WTC11 (cell line): ENCODE data around the gene TMEM183A. TPM values are rescaled to one million over a fixed set of nuclear protein-coding genes. Genes with fewer than 3 reads are reported as not detected.

Experiments used
- ATAC-seq: fragments of 200-7000 bp; cut with Tn5 transposase; 2 replicates; pipeline ENCODE4 v1.10.0; 2021; ENCODE audit warnings: mild to moderate bottlenecking, moderate library complexity
- CTCF ChIA-PET: fragments of 300-600 bp; sonication (Branson Sonifier 250); formaldehyde crosslinking; loops from one replicate; lab custom pipeline; 2021; ENCODE audit warnings: antibody characterized with exemption; lab: Charles Lee
- POLR2A ChIA-PET: fragments of 350-600 bp; sonication (Branson Sonifier 250); formaldehyde crosslinking; loops from one replicate; lab custom pipeline; 2021; ENCODE audit warnings: antibody characterized with exemption; lab: Charles Lee
- DNase-seq: peaks from one replicate; pipeline ENCODE4 v3.0.0; 2021; ENCODE audit warnings: low spot score
- H3K27ac Mint-ChIP-seq: 2 replicates; pipeline ENCODE4 v1.8.0; 2021; ENCODE audit warnings: mixed read lengths
- H3K27me3 Mint-ChIP-seq: 2 replicates; pipeline ENCODE4 v1.8.0; 2021; ENCODE audit warnings: low read depth, mild to moderate bottlenecking, moderate library complexity, mixed read lengths
- H3K36me3 Mint-ChIP-seq: 2 replicates; pipeline ENCODE4 v1.8.0; 2021; ENCODE audit warnings: mixed read lengths
- H3K4me1 Mint-ChIP-seq: 2 replicates; pipeline ENCODE4 v1.8.0; 2022; ENCODE audit warnings: mixed read lengths
- H3K4me3 Mint-ChIP-seq: 2 replicates; pipeline ENCODE4 v1.8.0; 2021; ENCODE audit warnings: mild to moderate bottlenecking, moderate library complexity, mixed read lengths
- H3K9me3 Mint-ChIP-seq: 2 replicates; pipeline ENCODE4 v1.8.0; 2021; ENCODE audit warnings: mixed read lengths
- ATF1 ChIP-seq: sonication (generic); formaldehyde crosslinking; IDR thresholded peaks from 2 replicates; pipeline ENCODE4 v1.8.1; 2023; ENCODE audit warnings: mild to moderate bottlenecking, moderate library complexity, missing genetic modification reagents
- CBFB ChIP-seq: sonication (generic); formaldehyde crosslinking; IDR thresholded peaks from 2 replicates; pipeline ENCODE4 v1.8.1; 2022; ENCODE audit warnings: mild to moderate bottlenecking, low read depth, missing genetic modification reagents
- CDX4 ChIP-seq: fragments of 250-450 bp; sonication (Bioruptor Pico); IDR thresholded peaks from 2 replicates; pipeline ENCODE4 v1.9.0; 2021; ENCODE audit warnings: moderate library complexity, mild to moderate bottlenecking, inconsistent platforms, borderline replicate concordance
- ERG ChIP-seq: fragments of 250-450 bp; sonication (Bioruptor Pico); IDR thresholded peaks from 2 replicates; pipeline ENCODE4 v1.8.0; 2021; ENCODE audit warnings: mild to moderate bottlenecking
- ESRRA ChIP-seq: sonication (generic); formaldehyde crosslinking; IDR thresholded peaks from 2 replicates; pipeline ENCODE4 v1.8.1; 2022; ENCODE audit warnings: mild to moderate bottlenecking, missing genetic modification reagents, borderline replicate concordance
- ETV6 ChIP-seq: sonication (generic); formaldehyde crosslinking; IDR thresholded peaks from 2 replicates; pipeline ENCODE4 v1.8.1; 2022; ENCODE audit warnings: mild to moderate bottlenecking, missing genetic modification reagents
- HMGA2 ChIP-seq: fragments of 250-450 bp; sonication (Bioruptor Pico); IDR thresholded peaks from 2 replicates; pipeline ENCODE4 v1.4.0; 2021; ENCODE audit warnings: mild to moderate bottlenecking, moderate library complexity
- HMGXB4 ChIP-seq: sonication (generic); formaldehyde crosslinking; IDR thresholded peaks from 2 replicates; pipeline ENCODE4 v1.8.1; 2023; ENCODE audit warnings: mild to moderate bottlenecking, moderate library complexity, missing genetic modification reagents
- IRF1 ChIP-seq: sonication (generic); formaldehyde crosslinking; IDR thresholded peaks from 2 replicates; pipeline ENCODE4 v1.8.0; 2023; ENCODE audit warnings: missing genetic modification reagents
- JAZF1 ChIP-seq: fragments of 250-450 bp; sonication (Bioruptor Pico); IDR thresholded peaks from 2 replicates; pipeline ENCODE4 v1.9.0; 2021; ENCODE audit warnings: moderate library complexity, mild to moderate bottlenecking, inconsistent platforms
- MYBL2 ChIP-seq: sonication (generic); formaldehyde crosslinking; IDR thresholded peaks from 2 replicates; pipeline ENCODE4 v1.8.1; 2023; ENCODE audit warnings: mild to moderate bottlenecking, moderate library complexity, missing genetic modification reagents
- NFATC4 ChIP-seq: fragments of 250-450 bp; sonication (Bioruptor Pico); IDR thresholded peaks from 2 replicates; pipeline ENCODE4 v1.9.0; 2021; ENCODE audit warnings: mild to moderate bottlenecking
- NFE2L1 ChIP-seq: sonication (generic); formaldehyde crosslinking; IDR thresholded peaks from 2 replicates; pipeline ENCODE4 v1.8.1; 2023; ENCODE audit warnings: missing genetic modification reagents
- NFYB ChIP-seq: sonication (generic); formaldehyde crosslinking; conservative IDR thresholded peaks from 2 replicates; pipeline ENCODE4 v1.8.0; 2022; ENCODE audit warnings: low read depth, missing genetic modification reagents
- NR2C2 ChIP-seq: sonication (generic); formaldehyde crosslinking; IDR thresholded peaks from 2 replicates; pipeline ENCODE4 v1.8.0; 2022; ENCODE audit warnings: mild to moderate bottlenecking, missing genetic modification reagents
- NR3C1 ChIP-seq: sonication (generic); formaldehyde crosslinking; conservative IDR thresholded peaks from 2 replicates; pipeline ENCODE4 v1.8.1; 2023; ENCODE audit warnings: low read depth, mild to moderate bottlenecking, missing genetic modification reagents
- OVOL2 ChIP-seq: fragments of 250-450 bp; sonication (Bioruptor Pico); IDR thresholded peaks from 2 replicates; pipeline ENCODE4 v1.9.0; 2021; ENCODE audit warnings: mild to moderate bottlenecking, borderline replicate concordance
- PRDM15 ChIP-seq: sonication (generic); formaldehyde crosslinking; IDR thresholded peaks from 2 replicates; pipeline ENCODE4 v1.8.0; 2022; ENCODE audit warnings: missing genetic modification reagents
- PRRX2 ChIP-seq: fragments of 250-450 bp; sonication (Bioruptor Pico); IDR thresholded peaks from 2 replicates; pipeline ENCODE4 v1.8.0; 2021; ENCODE audit warnings: mild to moderate bottlenecking
- TP53 ChIP-seq: sonication (generic); formaldehyde crosslinking; IDR thresholded peaks from 2 replicates; pipeline ENCODE4 v1.8.1; 2023; ENCODE audit warnings: mild to moderate bottlenecking, missing genetic modification reagents
- ZNF232 ChIP-seq: sonication (generic); formaldehyde crosslinking; IDR thresholded peaks from 2 replicates; pipeline ENCODE4 v1.8.0; 2022; ENCODE audit warnings: mild to moderate bottlenecking, missing genetic modification reagents
- ZNF416 ChIP-seq: fragments of 250-450 bp; sonication (Bioruptor Pico); IDR thresholded peaks from 2 replicates; pipeline ENCODE4 v1.9.0; 2021; ENCODE audit warnings: mild to moderate bottlenecking, inconsistent platforms
- ZNF671 ChIP-seq: fragments of 250-450 bp; sonication (Bioruptor Pico); IDR thresholded peaks from 2 replicates; pipeline ENCODE4 v1.8.0; 2021; ENCODE audit warnings: mild to moderate bottlenecking
- total RNA-seq: library from RNA; stranded (reverse); gene quantifications from 3 replicates; pipeline ENCODE4 v1.2.3, GENCODE V29; 2021
- TF ChIP-seq, protein P1 (sequence below): sonication (generic); formaldehyde crosslinking; IDR thresholded peaks from 2 replicates; pipeline ENCODE4 v1.8.0; 2022; ENCODE audit warnings: mild to moderate bottlenecking, missing genetic modification reagents
- TF ChIP-seq, protein P2 (sequence below): sonication (generic); formaldehyde crosslinking; IDR thresholded peaks from 2 replicates; pipeline ENCODE4 v1.8.1; 2022; ENCODE audit warnings: mild to moderate bottlenecking, moderate library complexity, missing genetic modification reagents

TMEM183A gene
- total RNA-seq, 1 experiment from 2014 or later: 108 TPM

GRCh38 chr1:203060115-203060514 is 52.9 kb downstream of the TMEM183A start:
- ATAC-seq (no peak), DNase-seq (no peak)
- POLR2A ChIA-PET: no interaction called here
- CTCF ChIA-PET: interaction anchor here (14.4 kb wide), 1 partner anchor 20 kb away, joined by 121 read pairs; no protein-coding TSS in a partner anchor
- TF ChIP-seq NR2C2 (no peak), PRRX2 (CRISPR knock-in tag) (no peak), ZNF232 (CRISPR knock-in tag) (no peak), ATF1 (CRISPR knock-in tag) (no peak), ETV6 (CRISPR knock-in tag) (no peak), OVOL2 (CRISPR knock-in tag) (no peak), NFATC4 (CRISPR knock-in tag) (no peak), NFE2L1 (CRISPR knock-in tag) (no peak), CDX4 (CRISPR knock-in tag) (no peak), ZNF416 (CRISPR knock-in tag) (no peak), NFYB (CRISPR knock-in tag) (no peak), NR3C1 (CRISPR knock-in tag) (no peak), TP53 (CRISPR knock-in tag) (no peak), ERG (CRISPR knock-in tag) (no peak)
- TF ChIP-seq, protein P1, sequence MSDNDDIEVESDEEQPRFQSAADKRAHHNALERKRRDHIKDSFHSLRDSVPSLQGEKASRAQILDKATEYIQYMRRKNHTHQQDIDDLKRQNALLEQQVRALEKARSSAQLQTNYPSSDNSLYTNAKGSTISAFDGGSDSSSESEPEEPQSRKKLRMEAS (CRISPR knock-in tag): no peak
- TF ChIP-seq, protein P2, sequence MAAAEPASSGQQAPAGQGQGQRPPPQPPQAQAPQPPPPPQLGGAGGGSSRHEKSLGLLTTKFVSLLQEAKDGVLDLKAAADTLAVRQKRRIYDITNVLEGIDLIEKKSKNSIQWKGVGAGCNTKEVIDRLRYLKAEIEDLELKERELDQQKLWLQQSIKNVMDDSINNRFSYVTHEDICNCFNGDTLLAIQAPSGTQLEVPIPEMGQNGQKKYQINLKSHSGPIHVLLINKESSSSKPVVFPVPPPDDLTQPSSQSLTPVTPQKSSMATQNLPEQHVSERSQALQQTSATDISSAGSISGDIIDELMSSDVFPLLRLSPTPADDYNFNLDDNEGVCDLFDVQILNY: no peak
- H3K27me3 Mint-ChIP-seq: no peaks in the 10 kb centered on the region
- peaks cover 14% of the 10 kb centered on the region for H3K4me1 Mint-ChIP-seq
- peaks cover 5% of the 10 kb centered on the region for H3K9me3 Mint-ChIP-seq
- H3K4me3 Mint-ChIP-seq: no peak overlapping the region
- H3K36me3 Mint-ChIP-seq: peaks cover 44% of the 10 kb centered on the region
- H3K27ac Mint-ChIP-seq: no peak overlapping the region

- ATAC-seq (no peak), DNase-seq (no peak)
- H3K36me3 Mint-ChIP-seq: peaks cover 49% of the 10 kb centered on the region
- no peak overlapping the region for H3K4me3 Mint-ChIP-seq
- peaks cover 5% of the 10 kb centered on the region for H3K9me3 Mint-ChIP-seq
- H3K4me1 Mint-ChIP-seq: peaks cover 9% of the 10 kb centered on the region
- no peak overlapping the region for H3K27ac Mint-ChIP-seq
- CTCF ChIA-PET: interaction anchor here (1.0 to 14.4 kb wide), 5 partner anchors 9 to 204 kb away, joined by 3 to 121 read pairs (median 4); no protein-coding TSS in a partner anchor
- POLR2A ChIA-PET: interaction anchor here (0.6 kb wide), 1 partner anchor 818 kb away, joined by 4 read pairs; no protein-coding TSS in a partner anchor
- no peaks in the 10 kb centered on the region for H3K27me3 Mint-ChIP-seq
- TF ChIP-seq PRDM15: no peak
- no peak for TF ChIP-seq HMGXB4 (CRISPR knock-in tag)
- no peak for TF ChIP-seq MYBL2 (CRISPR knock-in tag)
- TF ChIP-seq ZNF232 (CRISPR knock-in tag): no peak
- no peak for TF ChIP-seq IRF1 (CRISPR knock-in tag)
- no peak for TF ChIP-seq JAZF1 (CRISPR knock-in tag)
- TF ChIP-seq ESRRA: no peak
- TF ChIP-seq CBFB (CRISPR knock-in tag): no peak
- no peak for TF ChIP-seq HMGA2
- TF ChIP-seq ZNF671 (CRISPR knock-in tag): no peak
Measured at GRCh38 chr1:203063287-203063686, 56.1 kb downstream of the TMEM183A start.
